GM21737 (cell line): ENCODE data around the gene PKIG.

Source experiments
- ATAC-seq: cut with Tn5 transposase; IDR thresholded peaks from one replicate; pipeline ENCODE4 v1.9.1; 2021; ENCODE audit warnings: mild to moderate bottlenecking, moderate library complexity; ENCODE audit not compliant: unreplicated experiment

The PKIG gene

DNA sequence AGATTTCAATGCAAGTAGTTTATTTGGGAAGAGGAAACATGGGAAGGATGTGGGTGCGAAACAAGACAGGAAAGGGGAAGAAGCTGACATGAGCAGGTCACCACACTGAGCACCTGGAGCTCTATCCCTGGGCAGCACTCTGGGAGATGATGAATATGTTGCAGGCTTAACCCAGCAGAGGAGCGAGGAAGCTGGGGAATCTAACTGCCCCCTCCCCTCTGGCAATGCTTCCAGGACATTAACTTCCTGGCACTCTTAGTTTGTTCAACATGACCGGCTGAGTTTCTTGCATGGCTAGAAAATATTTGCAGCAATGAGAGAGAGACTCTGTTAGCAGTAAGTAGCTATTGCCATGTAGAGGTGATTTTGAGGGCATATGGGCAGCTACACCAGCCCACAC lies 74.1 kb downstream of the PKIG start:
- ATAC-seq: no peak

DNA sequence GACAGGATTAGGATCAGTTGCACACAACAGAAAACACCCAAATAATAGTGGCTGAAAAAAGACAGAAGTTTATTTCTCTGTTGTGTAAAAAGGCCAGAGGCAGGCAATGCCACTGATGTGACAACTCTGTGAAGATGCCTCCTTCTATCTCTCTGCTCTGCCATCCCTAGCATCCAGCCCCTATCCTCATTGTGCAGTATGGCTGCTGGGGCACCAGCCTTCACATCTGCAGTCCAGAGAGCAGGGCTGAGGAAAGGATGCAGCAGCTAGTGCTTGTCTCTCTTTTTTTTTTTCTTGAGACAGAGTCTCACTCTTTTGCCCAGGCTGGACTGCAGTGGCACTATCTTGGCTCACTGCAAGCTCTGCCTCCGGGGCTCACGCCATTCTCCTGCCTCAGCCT lies 75.5 kb downstream of the PKIG start:
- no peak for ATAC-seq

DNA sequence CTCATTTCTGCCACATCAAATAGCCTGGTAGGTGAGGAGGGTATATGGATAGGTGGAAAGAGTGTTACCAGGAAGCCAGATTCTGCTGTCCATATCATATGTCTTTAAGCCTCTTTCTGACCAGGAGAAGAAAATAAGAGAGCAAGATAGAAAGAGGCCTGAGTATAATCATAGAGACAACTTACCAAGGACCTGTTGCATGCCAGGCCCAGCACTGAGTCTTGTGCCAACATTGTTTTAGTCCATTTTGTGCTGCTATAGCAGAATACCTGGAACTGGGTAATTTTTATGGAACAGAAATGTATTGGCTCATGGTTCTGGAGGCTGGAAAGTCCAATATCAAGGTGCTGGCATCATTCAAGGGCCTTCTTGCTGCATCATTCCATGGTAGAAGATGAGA lies 76.4 kb downstream of the PKIG start:
- no peak for ATAC-seq

DNA sequence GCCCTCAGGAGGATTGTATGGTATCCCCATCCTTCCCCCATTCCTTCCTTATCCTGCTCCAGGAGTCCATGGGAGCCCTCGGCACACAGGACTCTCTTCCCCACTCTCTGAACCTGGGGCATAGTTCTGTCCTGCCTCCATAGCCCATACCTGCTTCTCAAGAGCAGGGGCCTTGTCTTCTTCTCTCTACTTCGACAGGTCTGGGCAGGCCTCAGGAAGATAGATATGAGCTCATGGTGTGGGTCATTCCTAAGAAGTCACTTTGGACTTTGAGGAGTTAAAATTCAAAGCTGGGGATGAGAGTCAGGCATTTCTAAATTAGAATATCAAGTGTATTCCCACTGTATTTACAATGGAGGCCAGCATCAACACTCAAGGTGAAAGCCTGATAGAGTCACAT lies 77.6 kb downstream of the PKIG start:
- no peak for ATAC-seq

DNA sequence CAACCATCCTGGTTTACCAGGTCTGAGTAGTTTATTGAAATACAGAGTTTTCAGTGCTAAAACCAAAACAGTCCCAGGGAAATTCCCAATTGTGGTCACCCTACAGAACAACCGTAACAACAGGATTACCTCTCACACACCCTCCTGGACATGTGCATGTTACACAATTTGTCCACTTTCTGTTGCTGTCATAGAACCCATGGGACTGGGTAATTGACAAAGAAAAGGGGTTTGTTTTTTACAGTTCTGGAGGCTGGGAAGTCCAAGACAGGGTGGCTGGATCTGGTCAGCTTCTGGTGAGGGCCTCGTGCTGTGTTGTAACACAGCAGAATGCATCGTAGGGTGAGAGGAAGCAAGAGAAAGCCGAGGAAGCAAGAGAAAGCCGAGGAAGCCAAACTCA lies 78.2 kb downstream of the PKIG start:
- no peak for ATAC-seq

DNA sequence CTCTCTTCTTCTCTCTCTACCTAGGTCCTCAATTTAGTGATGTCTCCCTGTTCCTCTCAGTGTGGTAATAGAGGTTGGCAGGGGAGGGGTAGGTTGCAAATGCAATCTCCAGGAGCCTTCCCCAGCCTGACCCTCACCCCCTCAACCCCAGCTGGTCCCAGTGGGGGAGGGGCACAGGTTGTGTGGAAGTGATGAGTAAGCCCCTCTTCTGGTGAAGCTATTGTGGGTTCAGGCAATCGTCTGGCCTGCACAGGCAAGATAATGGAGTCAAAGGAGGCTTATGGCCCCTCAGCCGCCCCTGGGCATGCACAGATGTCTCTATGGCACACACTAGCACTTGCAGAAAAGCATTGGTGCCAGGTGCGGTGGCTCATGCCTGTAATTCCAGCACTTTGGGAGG lies 79.9 kb downstream of the PKIG start:
- ATAC-seq: no peak

DNA sequence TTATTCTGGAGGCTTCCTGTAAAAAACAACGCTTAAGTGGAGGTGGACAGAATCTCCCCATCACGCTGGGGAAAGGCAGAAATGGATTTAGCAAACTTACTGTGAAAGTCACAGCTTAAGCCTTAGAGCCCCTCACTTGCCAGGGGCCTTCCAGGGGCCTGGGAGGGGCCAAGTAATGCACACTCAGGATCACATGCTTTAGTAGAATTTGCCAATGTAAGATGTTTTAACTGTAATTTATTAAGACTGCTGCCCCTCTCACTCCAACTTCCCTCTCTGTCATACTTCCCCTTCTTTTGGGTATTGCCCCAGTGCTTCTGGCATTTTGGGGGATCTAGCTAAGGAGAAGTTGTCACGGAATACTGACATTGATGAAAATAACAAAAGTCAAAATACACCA lies 81.8 kb downstream of the PKIG start:
- no peak for ATAC-seq

DNA sequence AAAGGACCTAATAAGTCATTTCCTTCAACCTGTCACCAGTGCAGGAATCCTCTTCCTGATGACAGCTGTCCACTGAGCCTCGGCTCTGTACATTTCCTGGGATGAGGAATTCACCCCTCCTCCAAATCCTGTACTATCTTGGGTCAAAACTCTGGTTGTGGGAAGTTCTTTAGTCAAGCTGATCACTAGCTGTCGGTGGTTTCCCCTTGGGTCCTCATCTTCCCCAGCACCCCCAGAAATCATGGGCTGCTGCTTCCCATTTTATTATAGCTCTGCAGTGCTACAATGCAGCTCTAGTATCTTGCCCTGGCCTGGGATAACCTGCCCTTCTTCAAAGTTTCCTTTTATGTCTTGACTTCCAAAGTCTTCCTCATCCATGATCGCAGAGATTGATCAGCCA lies 83.7 kb downstream of the PKIG start:
- no peak for ATAC-seq
